KOPT-K1 (cell line): ENCODE measurements around the gene IMMP2L.

Experiments
- H3K27ac ChIP-seq: fragments of 200-600 bp; sonication (generic); 2 replicates; pipeline ENCODE4 v1.5.1; 2016; ENCODE audit warnings: antibody characterized with exemption, mild to moderate bottlenecking, low read depth, low read length; ENCODE audit not compliant: poor library complexity, severe bottlenecking
- H3K36me3 ChIP-seq: fragments of 200-600 bp; sonication (generic); 2 replicates; pipeline ENCODE4 v1.5.1; 2017; ENCODE audit warnings: antibody characterized with exemption, mild to moderate bottlenecking, low read length, moderate library complexity; ENCODE audit not compliant: insufficient read depth
- H3K9me3 ChIP-seq: fragments of 200-600 bp; sonication (generic); 2 replicates; pipeline ENCODE4 v1.5.1; 2017; ENCODE audit warnings: antibody characterized with exemption, low read length, mild to moderate bottlenecking; ENCODE audit not compliant: insufficient read depth, poor library complexity, severe bottlenecking

IMMP2L gene

GRCh38 chr7:111384065-111384891, 178.0 kb downstream of the IMMP2L start:
- Histone ChIP-seq H3K9me3 (no peaks in the 10 kb centered on the region), H3K36me3 (no peaks in the 10 kb centered on the region), H3K27ac (no peak overlapping the region)

- Histone ChIP-seq H3K9me3 (no peaks in the 10 kb centered on the region), H3K27ac (no peak overlapping the region)
Measured at GRCh38 chr7:111383133-111383532, 179.2 kb downstream of the IMMP2L start.

GRCh38 chr7:111381590-111381989, 180.7 kb downstream of the IMMP2L start:
- Histone ChIP-seq H3K36me3 (no peaks in the 10 kb centered on the region), H3K27ac (no peak overlapping the region), H3K9me3 (no peaks in the 10 kb centered on the region)

More at GRCh38 chr7:111383133-111383532, 179.2 kb downstream of the IMMP2L start:
- no peaks in the 10 kb centered on the region for H3K36me3 ChIP-seq

- H3K36me3 ChIP-seq, result no peaks in the 10 kb centered on the region
- no peaks in the 10 kb centered on the region for H3K9me3 ChIP-seq
- no peak overlapping the region for H3K27ac ChIP-seq
Measured at GRCh38 chr7:111380945-111381344, 181.3 kb downstream of the IMMP2L start.

GRCh38 chr7:111374027-111374426, 188.3 kb downstream of the IMMP2L start:
- no peaks in the 10 kb centered on the region for H3K36me3 ChIP-seq
- H3K9me3 ChIP-seq, result no peaks in the 10 kb centered on the region
- no peak overlapping the region for H3K27ac ChIP-seq

- no peaks in the 10 kb centered on the region for H3K9me3 ChIP-seq
- H3K27ac ChIP-seq, result no peak overlapping the region
- H3K36me3 ChIP-seq, result no peaks in the 10 kb centered on the region
Measured at GRCh38 chr7:111371437-111371836, 190.9 kb downstream of the IMMP2L start.

- Histone ChIP-seq H3K27ac (no peak overlapping the region), H3K9me3 (no peaks in the 10 kb centered on the region), H3K36me3 (no peaks in the 10 kb centered on the region)
Measured at GRCh38 chr7:111370002-111370401, 192.3 kb downstream of the IMMP2L start.

GRCh38 chr7:111368381-111369065, 193.8 kb downstream of the IMMP2L start:
- no peaks in the 10 kb centered on the region for H3K9me3 ChIP-seq
- H3K36me3 ChIP-seq, result no peaks in the 10 kb centered on the region

GRCh38 chr7:111364413-111364812, 197.9 kb downstream of the IMMP2L start:
- Histone ChIP-seq H3K36me3 (no peaks in the 10 kb centered on the region), H3K9me3 (no peaks in the 10 kb centered on the region), H3K27ac (no peak overlapping the region)

More at GRCh38 chr7:111368381-111369065, 193.8 kb downstream of the IMMP2L start:
- H3K27ac ChIP-seq, result no peak overlapping the region

GRCh38 chr7:111363099-111363498, 199.2 kb downstream of the IMMP2L start:
- Histone ChIP-seq H3K9me3 (no peaks in the 10 kb centered on the region), H3K36me3 (no peaks in the 10 kb centered on the region), H3K27ac (no peak overlapping the region)

- Histone ChIP-seq H3K9me3 (no peaks in the 10 kb centered on the region), H3K36me3 (no peaks in the 10 kb centered on the region), H3K27ac (no peak overlapping the region)
Measured at GRCh38 chr7:111362506-111363054, 199.7 kb downstream of the IMMP2L start.

GRCh38 chr7:111358915-111359314, 203.4 kb downstream of the IMMP2L start:
- Histone ChIP-seq H3K27ac (no peak overlapping the region), H3K9me3 (no peaks in the 10 kb centered on the region), H3K36me3 (no peaks in the 10 kb centered on the region)

GRCh38 chr7:111357691-111358090, 204.6 kb downstream of the IMMP2L start:
- Histone ChIP-seq H3K27ac (no peak overlapping the region), H3K36me3 (no peaks in the 10 kb centered on the region), H3K9me3 (no peaks in the 10 kb centered on the region)

- Histone ChIP-seq H3K36me3 (no peaks in the 10 kb centered on the region), H3K27ac (no peak overlapping the region), H3K9me3 (no peaks in the 10 kb centered on the region)
Measured at GRCh38 chr7:111356941-111357340, 205.4 kb downstream of the IMMP2L start.

GRCh38 chr7:111352319-111352718, 210.0 kb downstream of the IMMP2L start:
- Histone ChIP-seq H3K9me3 (no peaks in the 10 kb centered on the region), H3K36me3 (no peaks in the 10 kb centered on the region), H3K27ac (no peak overlapping the region)
